Muscle of back (tissue), 11 donors: ENCODE results near the gene BRK1. TPM values are rescaled to one million over a fixed set of nuclear protein-coding genes. Genes with fewer than 3 reads are reported as not detected.
"Not testable (repeated sequence)": the region's sequence is repeated elsewhere in the genome, so short reads cannot be mapped to it uniquely, and the experiment has no call there.

Experiments used
- DNase-seq, 3 donors: peaks; one replicate each; pipeline versions ENCODE4 v3.0.0 to v3.0.0-alpha.2; 2013
- polyA plus RNA-seq, 10 donors: library from polyadenylated mRNA; unstranded; fragments of 120-200 nt; gene quantifications; one replicate each; pipeline ENCODE4 v1.2.1, GENCODE V29; 2013; ENCODE audit not compliant: insufficient read length in 10 of 10

BRK1 gene
- polyA plus RNA-seq, 10 donors, result 119 to 163 (median 143) TPM

DNA sequence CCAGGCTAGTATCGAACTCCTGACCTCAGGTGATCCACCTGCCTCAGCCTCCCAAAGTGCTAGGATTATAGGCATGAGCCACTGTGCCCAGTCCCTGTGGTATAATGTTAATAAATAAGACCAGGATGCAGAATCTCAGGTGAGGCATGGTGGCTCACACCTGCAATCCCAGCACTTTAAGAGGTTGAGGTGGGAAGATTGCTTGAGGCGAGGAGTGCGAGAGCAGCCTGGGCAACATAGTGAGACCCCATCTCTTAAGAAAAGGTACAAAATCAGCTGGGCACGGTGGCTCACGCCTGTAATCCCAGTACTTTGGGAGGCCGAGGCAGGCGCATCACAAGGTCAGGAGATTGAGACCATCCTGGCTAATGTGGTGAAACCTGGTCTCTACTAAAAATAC is 59.9 kb downstream of the BRK1 start:
- not testable (repeated sequence) for DNase-seq

DNA sequence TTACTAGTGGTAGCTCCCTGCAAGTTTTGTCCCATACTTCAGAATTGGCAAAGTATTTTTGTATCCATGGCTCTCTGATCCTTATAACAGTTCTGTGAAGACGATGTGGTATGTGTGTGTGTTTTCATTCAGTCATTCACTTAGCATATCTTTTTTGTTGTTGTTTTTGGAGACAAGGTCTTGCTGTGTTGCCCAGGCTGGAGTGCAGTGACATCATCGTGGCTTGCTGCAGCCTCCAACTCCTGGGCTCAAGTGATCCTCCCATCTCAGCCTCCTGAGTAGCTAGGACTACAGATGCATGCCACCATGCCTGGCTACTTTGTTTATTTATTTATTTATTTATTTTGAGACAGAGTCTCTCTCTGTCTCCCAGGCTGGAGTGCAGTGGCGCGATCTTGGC is 60.7 kb downstream of the BRK1 start:
- not testable (repeated sequence) for DNase-seq

Other genes with a start within 250 kb of the BRK1 start
- gene CIDEC, start 235.4 kb upstream of the BRK1 start, polyA plus RNA-seq, result 1 to 10 TPM in 1 of 10 donors, under 1 TPM in 7, not detected in 2; 0.21 to 1.1 (median 0.41) TPM
- gene JAGN1, start 225.1 kb upstream of the BRK1 start, polyA plus RNA-seq, result 10 to 100 TPM; 24.6 to 33.7 (median 28.8) TPM
- gene IL17RE, start 212.8 kb upstream of the BRK1 start, polyA plus RNA-seq, result 10 to 100 TPM in 1 of 10 donors, 1 to 10 TPM in 8, under 1 TPM in 1; 0.97 to 14.4 (median 1.7) TPM
- 10 to 100 TPM; 15.2 to 37.4 (median 22.1) TPM for gene IL17RC, start 198.6 kb upstream of the BRK1 start, polyA plus RNA-seq
- 10 to 100 TPM; 21.4 to 39.8 (median 29.4) TPM for gene CRELD1, start 181.8 kb upstream of the BRK1 start, polyA plus RNA-seq
- 1 to 10 TPM in 9 of 10 donors, under 1 TPM in 1; 0.92 to 2.9 (median 1.7) TPM for gene PRRT3, start 163.3 kb upstream of the BRK1 start, polyA plus RNA-seq
- gene EMC3, start 128.8 kb upstream of the BRK1 start, polyA plus RNA-seq, result 10 to 100 TPM; 31.8 to 44.7 (median 39.0) TPM
- 10 to 100 TPM in 4 of 10 donors, 1 to 10 TPM in 6; 5.8 to 11.8 (median 9.8) TPM for gene FANCD2, start 89.2 kb upstream of the BRK1 start, polyA plus RNA-seq
- gene FANCD2OS, start 7.4 kb upstream of the BRK1 start, polyA plus RNA-seq, result not detected
- gene VHL, start 26.1 kb downstream of the BRK1 start, polyA plus RNA-seq, result 10 to 100 TPM; 41.0 to 53.0 (median 44.5) TPM
- under 1 TPM; 0.51 to 0.83 (median 0.71) TPM for gene IRAK2, start 49.2 kb downstream of the BRK1 start, polyA plus RNA-seq
- 10 to 100 TPM; 17.1 to 25.5 (median 20.2) TPM for gene TATDN2, start 132.8 kb downstream of the BRK1 start, polyA plus RNA-seq
- gene GHRL, start 177.3 kb downstream of the BRK1 start, polyA plus RNA-seq, result 1 to 10 TPM in 2 of 10 donors, under 1 TPM in 7, not detected in 1; 0.33 to 1.3 (median 0.51) TPM
- 100 to 1,000 TPM in 6 of 10 donors, 10 to 100 TPM in 4; 94.5 to 129 (median 105) TPM for gene SEC13, start 205.4 kb downstream of the BRK1 start, polyA plus RNA-seq